WTC11 (cell line): ENCODE results near the gene PRKCB.

Source experiments
- FOXK1 ChIP-seq: sonication (generic); formaldehyde crosslinking; IDR thresholded peaks from 2 replicates; pipeline ENCODE4 v1.8.0; 2022; ENCODE audit warnings: mild to moderate bottlenecking, moderate library complexity, missing genetic modification reagents
- SP1 ChIP-seq: sonication (generic); formaldehyde crosslinking; conservative IDR thresholded peaks from 2 replicates; pipeline ENCODE4 v1.8.1; 2022; ENCODE audit warnings: missing genetic modification reagents
- TF ChIP-seq, protein P1 (sequence below): fragments of 200-600 bp; IDR thresholded peaks from 2 replicates; pipeline ENCODE4 v1.8.0; 2022; ENCODE audit warnings: antibody characterized with exemption
- TF ChIP-seq, protein P2 (sequence below): sonication (generic); formaldehyde crosslinking; conservative IDR thresholded peaks from 2 replicates; pipeline ENCODE4 v1.8.1; 2022; ENCODE audit warnings: mild to moderate bottlenecking, missing genetic modification reagents

DNA sequence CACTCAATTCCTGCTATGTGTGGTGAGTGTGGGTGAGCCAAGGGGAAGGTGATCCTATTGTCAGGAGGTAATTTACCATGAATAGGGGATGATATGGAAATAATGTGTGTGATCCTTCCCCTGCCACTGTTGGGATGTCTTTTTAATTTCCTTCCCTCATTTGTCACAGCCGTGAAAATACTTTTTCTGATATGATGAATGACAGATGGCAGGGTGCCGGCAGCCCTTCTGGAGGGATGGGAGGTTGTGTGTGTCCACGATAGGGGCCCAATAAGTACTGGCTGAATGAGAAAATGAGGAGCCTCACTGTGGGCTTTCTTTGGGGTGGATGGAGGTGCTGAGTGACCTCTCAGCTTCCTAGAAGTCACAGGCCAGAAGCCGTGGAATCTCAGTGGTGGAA lies 109.5 kb downstream of the PRKCB start:
- TF ChIP-seq, protein P1, sequence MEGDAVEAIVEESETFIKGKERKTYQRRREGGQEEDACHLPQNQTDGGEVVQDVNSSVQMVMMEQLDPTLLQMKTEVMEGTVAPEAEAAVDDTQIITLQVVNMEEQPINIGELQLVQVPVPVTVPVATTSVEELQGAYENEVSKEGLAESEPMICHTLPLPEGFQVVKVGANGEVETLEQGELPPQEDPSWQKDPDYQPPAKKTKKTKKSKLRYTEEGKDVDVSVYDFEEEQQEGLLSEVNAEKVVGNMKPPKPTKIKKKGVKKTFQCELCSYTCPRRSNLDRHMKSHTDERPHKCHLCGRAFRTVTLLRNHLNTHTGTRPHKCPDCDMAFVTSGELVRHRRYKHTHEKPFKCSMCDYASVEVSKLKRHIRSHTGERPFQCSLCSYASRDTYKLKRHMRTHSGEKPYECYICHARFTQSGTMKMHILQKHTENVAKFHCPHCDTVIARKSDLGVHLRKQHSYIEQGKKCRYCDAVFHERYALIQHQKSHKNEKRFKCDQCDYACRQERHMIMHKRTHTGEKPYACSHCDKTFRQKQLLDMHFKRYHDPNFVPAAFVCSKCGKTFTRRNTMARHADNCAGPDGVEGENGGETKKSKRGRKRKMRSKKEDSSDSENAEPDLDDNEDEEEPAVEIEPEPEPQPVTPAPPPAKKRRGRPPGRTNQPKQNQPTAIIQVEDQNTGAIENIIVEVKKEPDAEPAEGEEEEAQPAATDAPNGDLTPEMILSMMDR: no peak
- no peak for TF ChIP-seq SP1
- TF ChIP-seq FOXK1 (CRISPR knock-in tag): no peak
- TF ChIP-seq, protein P2, sequence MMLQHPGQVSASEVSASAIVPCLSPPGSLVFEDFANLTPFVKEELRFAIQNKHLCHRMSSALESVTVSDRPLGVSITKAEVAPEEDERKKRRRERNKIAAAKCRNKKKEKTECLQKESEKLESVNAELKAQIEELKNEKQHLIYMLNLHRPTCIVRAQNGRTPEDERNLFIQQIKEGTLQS (CRISPR knock-in tag): no peak
